Endothelial cell of umbilical vein (primary cell): ENCODE results near the gene VIM. TPM values are rescaled to one million over a fixed set of nuclear protein-coding genes. Genes with fewer than 3 reads are reported as not detected.
A peak's percentile ranks its signal among the peaks of the same experiment; 100 is the strongest.

ENCODE experiments used
- BruUV-seq: library from RNA; stranded (reverse); fragments of 400-500 nt; replicated peaks from 2 replicates; lab custom pipeline; 2021; lab: Mats Ljungman, UMichigan
- CTCF ChIA-PET: fragments of 300-600, 350-600 bp; sonication (Branson Sonifier 250); formaldehyde crosslinking; loops from one replicate; lab custom pipeline; 2021; ENCODE audit warnings: antibody characterized with exemption, inconsistent platforms; lab: Charles Lee
- POLR2A ChIA-PET: fragments of 300-600, 350-600 bp; sonication (Branson Sonifier 250); formaldehyde crosslinking; loops from one replicate; lab custom pipeline; 2021; ENCODE audit warnings: antibody characterized with exemption, inconsistent platforms; lab: Charles Lee
- DNase-seq: peaks from one replicate; pipeline ENCODE4 v3.0.0-alpha.2; 2011; ENCODE audit warnings: low read depth, low spot score
- FAIRE-seq: peaks from 2 replicates; lab custom pipeline; 2011; peaks lifted over from hg19 to GRCh38; lab: Jason Lieb, UNC
- H2AFZ ChIP-seq: 2 replicates; pipeline ENCODE4 v1.6.0; 2012; ENCODE audit warnings: low read depth, low read length, control low read depth, inconsistent platforms
- H3K27ac ChIP-seq: 2 replicates; pipeline ENCODE4 v1.5.1; 2011; ENCODE audit warnings: low read depth, mild to moderate bottlenecking, control low read depth, low read length, moderate library complexity; ENCODE audit not compliant: insufficient read depth
- H3K27me3 ChIP-seq, 2 experiments: 2 replicates each; pipeline versions ENCODE4 v1.6.0 to v1.6.1; 2011; ENCODE audit warnings: low read length in 2 of 2, mixed read lengths in 1 of 2; ENCODE audit not compliant: control insufficient read depth in 2 of 2, insufficient read depth in 2 of 2
- H3K36me3 ChIP-seq, 2 experiments: 2 replicates in 1 of 2; 3 replicates in 1 of 2; pipeline ENCODE4 v1.5.1; 2011; ENCODE audit warnings: low read length in 2 of 2, mild to moderate bottlenecking in 1 of 2, moderate library complexity in 1 of 2; ENCODE audit not compliant: control insufficient read depth in 2 of 2, insufficient read depth in 2 of 2; ENCODE audit errors: extremely low read depth in 1 of 2
- H3K4me1 ChIP-seq: 3 replicates; pipeline ENCODE4 v1.5.1; 2011; ENCODE audit warnings: mild to moderate bottlenecking, low read length; ENCODE audit not compliant: control insufficient read depth, insufficient read depth; ENCODE audit errors: extremely low read depth
- H3K4me2 ChIP-seq: 2 replicates; pipeline ENCODE4 v1.6.1; 2011; ENCODE audit warnings: low read length, control low read depth, mixed read lengths; ENCODE audit not compliant: insufficient read depth
- H3K4me3 ChIP-seq, 3 experiments: fragments of 200-600 bp in 1 of 3; sonication (generic), shearing (Covaris generic) in 1 of 3; replicated peaks in 1 of 3; 2 replicates each; pipeline ENCODE4 v1.5.1; 2011 to 2016; ENCODE audit warnings: control low read depth in 3 of 3, low read length in 3 of 3, mild to moderate bottlenecking in 2 of 3, inconsistent platforms in 1 of 3, low read depth in 1 of 3, moderate library complexity in 1 of 3; ENCODE audit not compliant: insufficient read depth in 1 of 3
- H3K79me2 ChIP-seq: 2 replicates; pipeline ENCODE4 v1.6.0; 2012; ENCODE audit warnings: low read length, inconsistent platforms; ENCODE audit not compliant: control insufficient read depth, insufficient read depth
- H3K9ac ChIP-seq: replicated peaks from 2 replicates; pipeline ENCODE3; 2011; ENCODE audit warnings: low read length, control low read depth; ENCODE audit not compliant: insufficient read depth; ENCODE audit errors: extremely low read depth
- H3K9me1 ChIP-seq: replicated peaks from 3 replicates; pipeline ENCODE4 v1.6.0; 2011; ENCODE audit warnings: mild to moderate bottlenecking, low read length; ENCODE audit not compliant: control insufficient read depth, insufficient read depth; ENCODE audit errors: extremely low read depth
- H3K9me3 ChIP-seq: replicated peaks from 2 replicates; pipeline ENCODE4 v1.5.1; 2012; ENCODE audit warnings: low read length, inconsistent platforms; ENCODE audit not compliant: control insufficient read depth, insufficient read depth
- H4K20me1 ChIP-seq: replicated peaks from 2 replicates; pipeline ENCODE3; 2011; ENCODE audit warnings: mild to moderate bottlenecking, low read length; ENCODE audit not compliant: control insufficient read depth, insufficient read depth; ENCODE audit errors: extremely low read depth
- EZH2 ChIP-seq: IDR thresholded peaks from 2 replicates; pipeline ENCODE4 v1.6.1; 2012; ENCODE audit warnings: borderline replicate concordance, low read depth, mild to moderate bottlenecking, moderate library complexity, low read length, inconsistent platforms; ENCODE audit not compliant: severe bottlenecking
- FOS ChIP-seq: IDR thresholded peaks from 2 replicates; pipeline ENCODE4 v1.6.1; 2011; ENCODE audit warnings: mild to moderate bottlenecking, low read length, moderate library complexity, borderline replicate concordance; ENCODE audit not compliant: insufficient read depth
- GATA2 ChIP-seq: IDR thresholded peaks from 2 replicates; pipeline ENCODE4 v1.7.0; 2011; ENCODE audit warnings: low read depth, mild to moderate bottlenecking, moderate library complexity, mixed read lengths, low read length; ENCODE audit not compliant: insufficient read length, insufficient read depth
- JUN ChIP-seq: IDR thresholded peaks from 2 replicates; pipeline ENCODE4 v1.6.1; 2011; ENCODE audit warnings: borderline replicate concordance, low read depth; ENCODE audit not compliant: insufficient read length, insufficient read depth
- MAX ChIP-seq: IDR thresholded peaks from 2 replicates; pipeline ENCODE4 v1.6.1; 2011; ENCODE audit not compliant: insufficient read depth, insufficient read length
- MYC ChIP-seq: IDR thresholded peaks from one replicate; pipeline ENCODE4 v1.6.1; 2011; ENCODE audit warnings: mild to moderate bottlenecking, low read depth, low read length
- POLR2A ChIP-seq: IDR thresholded peaks from 2 replicates; pipeline ENCODE4 v1.6.1; 2012; ENCODE audit warnings: low read depth, mild to moderate bottlenecking, control low read depth, low read length
- POLR2AphosphoS5 ChIP-seq: IDR thresholded peaks from 2 replicates; pipeline ENCODE4 v1.6.1; 2012; ENCODE audit warnings: low read depth, mild to moderate bottlenecking, control low read depth, low read length, moderate library complexity; ENCODE audit not compliant: insufficient read depth
- dilution Hi-C: fragments of 300-500 bp; cut with MboI; formaldehyde crosslinking; loops from one replicate; pipeline ENCODE4 v1.15.0; 2019; ENCODE audit warnings: low sequenced_read_pairs; ENCODE audit not compliant: extremely low pct_ligation_motif_present
- intact Hi-C: fragments of 100-400 bp; cut with micrococcal nuclease; formaldehyde crosslinking; loops from one replicate; pipeline ENCODE4 v1.10.0; 2022
- polyA plus RNA-seq, 4 experiments: library from polyadenylated mRNA; depleted of rRNA in 3 of 4; stranded (reverse) in 3 of 4; unstranded in 1 of 4; fragments of >200 nt; gene quantifications; 2 replicates each; pipeline versions ENCODE4 v1.2.1 to v1.2.3, GENCODE V29; 2011 to 2012; ENCODE audit warnings: missing spikeins in 1 of 4
- total RNA-seq: library from RNA; stranded (reverse); gene quantifications from 2 replicates; pipeline ENCODE4 v1.2.3, GENCODE V29; 2021
- TF ChIP-seq, protein P1 (sequence below), 2 donors: IDR thresholded peaks; 1 replicate in 1 of 2; 2 replicates in 1 of 2; pipeline ENCODE4 v1.5.1; 2011; ENCODE audit warnings: low read length in 2 of 2, mild to moderate bottlenecking in 2 of 2, moderate library complexity in 2 of 2, control low read depth in 1 of 2, inconsistent platforms in 1 of 2, low read depth in 1 of 2; ENCODE audit not compliant: insufficient read depth in 1 of 2; ENCODE audit errors: extremely low read depth in 1 of 2

Gene VIM
- total and polyA plus RNA-seq, 2 donors (not counting 3 experiments of a cell fraction or from before 2014, with no cell fraction given): 5,699 to 5,781 TPM

DNA sequence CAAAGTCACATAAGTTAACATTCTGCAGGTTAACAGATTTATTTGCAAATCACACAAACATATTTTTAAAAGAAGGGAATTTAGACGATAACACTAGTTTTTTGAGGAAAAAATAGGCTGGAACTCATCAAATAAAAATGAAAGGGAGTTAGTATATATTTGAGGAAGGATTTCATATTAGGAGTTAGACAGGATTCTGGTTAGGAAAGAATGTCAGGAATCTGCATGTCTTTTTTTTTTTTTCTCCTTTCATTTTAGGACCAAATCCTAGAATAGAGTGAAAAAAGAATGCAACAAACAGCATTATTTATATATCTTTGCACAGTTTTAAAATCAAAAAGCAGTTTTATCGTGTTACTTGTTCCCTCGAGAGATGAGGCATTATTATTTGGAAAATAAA, 17.7 kb upstream of the VIM start:
- POLR2A ChIA-PET: no interaction called here
- no TSS peak for BruUV-seq
- Histone ChIP-seq H3K27me3 (no peaks in the 10 kb centered on the region), H3K4me1 (peaks cover 24% of the 10 kb centered on the region), H4K20me1 (no peaks in the 10 kb centered on the region), H3K27ac (no peak overlapping the region), H3K4me3 (no peak overlapping the region), H3K36me3 (no peaks in the 10 kb centered on the region), H3K9ac (no peak overlapping the region), H3K79me2 (no peaks in the 10 kb centered on the region), H2AFZ (no peak overlapping the region), H3K9me3 (no peaks in the 10 kb centered on the region), H3K4me2 (no peak overlapping the region), H3K9me1 (no peaks in the 10 kb centered on the region)
- CTCF ChIA-PET: interaction anchor here (0.9 to 1.1 kb wide), 2 partner anchors 9 to 12 kb away, joined by 3 to 4 read pairs; partner anchors contain the start of gene TRDMT1
- intact Hi-C loops (no loop called here), dilution Hi-C loops (no loop called here)
- peak; percentile 14 for DNase-seq
- FAIRE-seq: no peak
- TF ChIP-seq MYC: no peak
- TF ChIP-seq MAX: no peak
- no peak for TF ChIP-seq EZH2
- no peak for TF ChIP-seq POLR2A
- TF ChIP-seq, protein P1, sequence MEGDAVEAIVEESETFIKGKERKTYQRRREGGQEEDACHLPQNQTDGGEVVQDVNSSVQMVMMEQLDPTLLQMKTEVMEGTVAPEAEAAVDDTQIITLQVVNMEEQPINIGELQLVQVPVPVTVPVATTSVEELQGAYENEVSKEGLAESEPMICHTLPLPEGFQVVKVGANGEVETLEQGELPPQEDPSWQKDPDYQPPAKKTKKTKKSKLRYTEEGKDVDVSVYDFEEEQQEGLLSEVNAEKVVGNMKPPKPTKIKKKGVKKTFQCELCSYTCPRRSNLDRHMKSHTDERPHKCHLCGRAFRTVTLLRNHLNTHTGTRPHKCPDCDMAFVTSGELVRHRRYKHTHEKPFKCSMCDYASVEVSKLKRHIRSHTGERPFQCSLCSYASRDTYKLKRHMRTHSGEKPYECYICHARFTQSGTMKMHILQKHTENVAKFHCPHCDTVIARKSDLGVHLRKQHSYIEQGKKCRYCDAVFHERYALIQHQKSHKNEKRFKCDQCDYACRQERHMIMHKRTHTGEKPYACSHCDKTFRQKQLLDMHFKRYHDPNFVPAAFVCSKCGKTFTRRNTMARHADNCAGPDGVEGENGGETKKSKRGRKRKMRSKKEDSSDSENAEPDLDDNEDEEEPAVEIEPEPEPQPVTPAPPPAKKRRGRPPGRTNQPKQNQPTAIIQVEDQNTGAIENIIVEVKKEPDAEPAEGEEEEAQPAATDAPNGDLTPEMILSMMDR (IDR thresholded peaks at IDR 0.05; ENCODE audit: extremely low read depth in 1 of 2, insufficient read depth in 1 of 2, low read depth in 1 of 2, low read length in 2 of 2): no peak
- TF ChIP-seq FOS: no peak
- no peak for TF ChIP-seq JUN
- TF ChIP-seq GATA2: no peak
- no peak for TF ChIP-seq POLR2AphosphoS5
